HG02885 (cell line): Measurements from ENCODE around the gene HSPB1.
"Not testable (repeated sequence)": the region's sequence is repeated elsewhere in the genome, so short reads cannot be mapped to it uniquely, and the experiment has no call there.

Source experiments
- ATAC-seq: cut with Tn5 transposase; IDR thresholded peaks from one replicate; pipeline ENCODE4 v1.9.1; 2021; ENCODE audit warnings: mild to moderate bottlenecking; ENCODE audit not compliant: unreplicated experiment, poor library complexity

The HSPB1 gene

DNA sequence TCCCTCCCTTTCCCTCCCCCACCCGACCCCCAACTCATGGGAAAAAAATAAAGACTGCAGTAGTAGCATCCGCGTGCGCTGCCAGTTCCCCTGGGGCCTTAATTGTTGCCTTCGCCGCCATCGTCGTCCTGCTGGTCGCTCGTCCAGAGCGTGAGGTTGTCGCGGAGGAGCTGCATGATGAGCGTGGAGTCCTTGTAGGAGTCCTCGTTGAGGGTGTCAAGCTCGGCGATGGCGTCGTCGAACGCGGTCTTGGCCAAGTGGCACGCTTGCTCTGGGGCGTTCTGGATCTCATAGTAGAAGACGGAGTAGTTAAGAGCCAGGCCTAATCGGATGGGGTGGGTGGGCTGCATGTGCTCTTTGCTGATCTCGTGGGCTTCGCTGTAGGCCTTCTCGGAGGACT is 27.0 kb downstream of the HSPB1 start:
- ATAC-seq: no peak

DNA sequence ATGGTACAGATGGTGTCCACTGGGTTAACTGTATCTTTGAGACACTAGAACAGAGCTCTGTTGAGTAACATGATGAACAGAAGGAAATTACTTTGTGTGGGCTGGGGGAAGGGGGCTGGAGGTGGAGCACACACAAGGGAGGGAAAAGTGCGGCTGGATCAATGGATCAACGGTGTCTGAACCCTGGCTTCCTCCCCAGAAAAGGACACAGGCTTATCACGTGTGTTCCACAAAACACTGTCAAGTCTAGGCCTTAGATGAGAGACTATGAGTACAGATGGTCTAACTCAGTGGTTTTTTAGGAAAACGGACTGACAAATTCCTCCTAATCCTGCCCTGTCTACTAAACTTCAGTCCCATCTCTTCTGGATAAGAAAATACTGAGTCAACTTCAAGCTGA is 27.8 kb downstream of the HSPB1 start:
- ATAC-seq: no peak

DNA sequence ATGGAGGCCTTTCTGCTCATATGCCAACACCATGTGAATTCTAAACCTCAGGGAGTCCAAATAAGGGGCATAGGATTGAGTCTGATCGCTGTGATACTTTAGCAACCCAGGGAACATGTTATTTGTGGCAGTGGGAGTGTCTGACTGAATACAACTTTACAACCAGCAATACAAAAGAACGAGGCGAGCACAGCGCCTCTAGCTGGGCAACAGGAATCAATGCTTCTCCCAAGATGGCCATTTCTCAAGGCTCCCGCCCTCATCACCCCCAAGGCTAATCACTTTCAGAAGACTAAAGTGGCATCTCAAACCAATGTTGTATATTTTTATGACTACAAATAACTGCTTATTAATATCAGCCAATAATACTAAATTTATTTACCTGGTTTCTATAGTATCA is 28.2 kb downstream of the HSPB1 start:
- ATAC-seq: no peak

DNA sequence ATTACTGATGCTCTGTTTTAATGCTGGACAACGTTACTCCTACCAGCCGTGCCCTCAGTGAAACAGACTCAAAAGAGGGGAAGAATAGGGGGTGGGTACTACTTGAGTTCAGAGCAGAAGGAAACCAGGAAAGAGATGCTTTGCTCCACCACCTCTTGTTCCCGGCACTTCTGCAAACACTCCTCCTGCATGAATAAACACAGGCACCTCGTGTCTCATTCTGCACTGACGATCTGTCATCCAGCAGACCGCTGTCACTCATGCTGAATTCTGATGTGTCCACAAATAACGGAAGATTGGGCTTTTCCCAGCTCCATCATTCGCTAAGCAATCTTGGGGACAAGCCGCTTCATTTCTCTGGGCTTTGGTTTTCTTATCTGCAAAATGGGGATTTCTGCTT is 29.6 kb downstream of the HSPB1 start:
- ATAC-seq: no peak

DNA sequence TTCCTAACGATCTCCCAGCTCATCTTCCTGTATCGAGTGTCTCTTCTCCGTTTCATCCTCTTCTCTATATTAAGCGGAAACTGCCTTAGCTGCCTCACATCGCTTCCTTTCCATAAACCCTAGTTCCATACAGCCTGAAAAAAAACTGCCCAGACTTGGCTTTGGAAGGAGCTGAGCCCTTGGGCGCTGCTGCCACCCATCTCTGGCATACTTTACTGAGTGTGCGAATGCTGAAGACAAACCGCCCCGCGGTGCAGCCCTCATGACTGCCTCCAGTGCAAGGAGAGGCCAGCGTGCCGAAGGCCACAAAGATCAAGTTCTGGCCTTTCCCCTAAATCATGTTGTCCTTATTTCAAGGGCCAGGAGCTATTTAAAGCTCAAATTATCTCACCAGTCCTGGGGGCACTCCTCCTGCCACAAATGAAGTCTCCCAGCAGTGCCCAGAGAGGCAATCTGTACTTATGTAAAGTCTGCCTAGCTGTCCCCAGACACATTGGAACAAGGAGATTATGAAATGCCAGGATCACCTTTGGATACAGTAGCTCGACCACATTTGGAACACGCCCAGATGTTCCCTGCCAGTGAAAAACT is 31.1 kb downstream of the HSPB1 start:
- ATAC-seq: no peak

DNA sequence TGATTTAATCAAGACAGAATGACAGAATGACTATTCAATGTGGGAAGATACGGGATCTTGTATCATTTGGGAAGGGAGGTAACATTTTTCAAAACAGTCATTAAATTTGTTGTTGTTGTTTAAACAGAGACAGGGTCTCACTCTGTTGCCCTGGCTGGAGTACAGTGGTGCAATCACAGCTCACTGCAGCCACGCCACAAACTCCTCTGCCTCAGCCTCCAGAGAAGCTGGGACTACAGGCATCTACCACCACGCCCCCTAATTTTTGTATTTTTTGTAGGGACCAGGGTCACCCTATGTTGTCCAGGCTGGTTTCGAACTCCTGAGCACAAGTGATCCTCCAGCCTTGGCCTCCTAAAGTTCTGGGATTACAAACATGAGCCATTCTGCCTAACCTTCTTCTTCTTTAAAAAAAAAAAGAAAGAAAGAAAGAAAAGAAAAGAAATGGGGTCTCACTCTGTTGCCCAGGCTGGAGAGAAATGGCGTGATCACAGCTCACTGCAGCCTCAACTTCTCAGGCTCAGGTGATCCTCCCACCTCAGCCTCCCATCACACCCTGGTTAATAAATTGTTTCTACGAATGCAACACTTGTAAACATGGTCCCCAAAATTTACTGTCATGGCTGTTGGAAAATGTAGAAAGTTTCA is 32.0 kb downstream of the HSPB1 start:
- no peak for ATAC-seq

DNA sequence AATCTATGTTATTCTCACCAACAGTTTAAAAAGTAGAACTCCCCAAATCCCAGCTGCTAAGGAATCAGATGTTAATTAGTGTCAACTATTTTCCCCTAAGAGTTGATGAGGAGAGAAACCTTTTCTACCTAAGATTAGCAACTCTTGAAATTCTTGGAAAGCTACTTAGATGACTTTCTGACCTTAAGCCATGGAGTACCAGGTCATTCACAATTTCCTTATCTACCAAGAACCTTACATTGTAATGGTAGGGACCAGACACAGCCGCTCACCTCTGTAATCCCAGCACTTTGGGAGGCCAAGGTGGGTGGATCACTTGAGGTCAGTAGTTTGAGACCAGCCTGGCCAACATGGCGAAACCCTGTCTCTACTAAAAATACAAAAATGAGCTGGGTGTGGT is 32.9 kb downstream of the HSPB1 start:
- ATAC-seq: not testable (repeated sequence)

DNA sequence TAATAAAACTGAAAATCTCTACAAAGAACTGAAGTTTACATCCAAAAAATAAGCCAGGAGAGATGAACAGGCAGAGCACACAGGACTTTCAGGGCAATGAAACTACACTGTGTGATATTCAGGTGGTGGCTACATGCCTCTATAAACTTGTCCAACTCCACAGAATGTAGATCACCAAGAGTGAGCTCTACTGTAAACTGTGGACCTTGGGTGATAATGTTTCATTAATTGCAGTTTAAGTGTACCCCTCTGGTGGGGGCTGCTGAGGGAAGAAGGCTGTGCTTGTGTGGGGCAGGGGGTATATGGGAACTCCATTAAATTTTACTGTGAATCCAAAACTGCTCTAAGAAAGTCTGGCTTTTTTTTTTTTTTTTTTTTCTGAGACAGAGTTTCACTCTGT is 33.6 kb downstream of the HSPB1 start:
- ATAC-seq: no peak

DNA sequence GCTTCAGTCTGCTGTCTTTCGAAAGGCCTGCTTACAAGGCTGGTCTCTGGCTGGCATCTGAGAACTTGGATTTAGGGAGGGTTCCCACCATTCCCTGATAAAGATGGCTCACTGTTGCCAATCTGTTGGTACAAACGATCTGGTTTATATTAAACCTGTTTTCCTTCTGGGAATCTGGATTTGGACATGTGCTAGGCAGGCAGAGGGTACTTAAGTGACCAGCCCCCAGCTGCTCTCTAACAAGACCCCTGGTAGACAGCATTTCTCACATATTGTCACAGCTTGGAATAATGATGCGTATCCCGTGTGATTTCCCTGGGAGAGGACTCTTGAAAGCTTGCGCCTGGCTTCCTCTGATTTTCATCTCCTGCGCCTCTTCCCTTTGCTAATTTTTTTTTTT is 34.7 kb downstream of the HSPB1 start:
- ATAC-seq: no peak

DNA sequence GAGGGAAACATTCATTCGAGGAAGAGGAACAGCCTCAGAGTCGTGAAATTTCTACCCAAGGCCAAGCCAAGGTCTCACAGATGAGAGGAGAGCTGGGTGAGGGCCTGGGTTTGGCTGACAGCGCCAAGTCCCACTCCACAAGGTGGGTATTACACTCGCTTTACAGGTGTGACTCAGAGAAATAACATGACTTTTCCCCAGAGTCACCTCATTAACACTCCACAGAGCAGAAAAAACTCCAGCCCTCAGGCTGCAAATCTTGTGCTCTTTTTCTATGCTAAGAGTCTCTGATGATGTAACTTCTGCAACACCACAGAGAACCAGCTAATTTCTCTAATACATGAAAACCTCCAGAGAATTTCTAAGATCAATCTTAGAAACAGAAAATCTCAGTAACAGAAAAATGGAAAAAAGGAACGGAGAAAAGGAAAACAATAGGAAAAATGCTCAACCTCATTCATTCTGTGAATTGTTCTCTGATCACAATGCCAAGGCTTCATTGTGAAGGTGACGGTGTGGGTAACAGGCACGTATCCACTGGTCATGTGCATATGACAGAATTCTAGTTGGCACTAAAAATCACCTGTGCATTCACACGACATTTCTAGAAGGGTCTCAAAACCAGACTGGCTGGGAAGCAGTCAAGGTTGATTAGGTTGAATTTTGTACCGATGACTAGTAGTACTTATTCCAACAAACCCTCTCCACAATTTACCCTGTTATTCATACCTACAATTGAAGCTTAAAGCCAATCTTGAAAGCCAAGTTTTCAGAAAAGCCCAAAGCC is 36.0 kb downstream of the HSPB1 start:
- ATAC-seq: no peak

DNA sequence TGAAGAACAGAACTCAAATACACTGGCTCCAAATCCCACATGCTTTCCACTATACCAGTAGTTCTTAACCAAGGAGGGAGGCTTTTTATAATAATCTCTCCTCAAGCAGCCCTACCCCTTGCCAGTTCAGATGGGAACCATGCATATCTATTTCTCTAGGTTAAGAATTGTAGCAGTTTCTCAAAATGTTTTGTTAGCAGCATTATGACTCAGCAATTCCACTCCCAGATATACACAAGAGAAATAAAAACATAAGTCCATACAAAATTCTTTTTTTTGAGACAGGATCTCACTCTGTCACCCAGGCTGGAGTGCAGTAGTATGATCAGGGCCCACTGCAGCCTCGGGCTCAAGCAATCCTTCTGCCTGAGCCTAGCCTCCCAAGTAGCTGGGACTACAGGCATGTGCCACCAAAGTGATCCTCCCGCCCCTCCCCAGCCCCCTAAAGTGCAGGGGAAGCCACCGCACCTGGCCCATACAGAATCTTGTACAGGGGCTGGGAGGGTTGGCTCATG is 38.2 kb downstream of the HSPB1 start:
- no peak for ATAC-seq

DNA sequence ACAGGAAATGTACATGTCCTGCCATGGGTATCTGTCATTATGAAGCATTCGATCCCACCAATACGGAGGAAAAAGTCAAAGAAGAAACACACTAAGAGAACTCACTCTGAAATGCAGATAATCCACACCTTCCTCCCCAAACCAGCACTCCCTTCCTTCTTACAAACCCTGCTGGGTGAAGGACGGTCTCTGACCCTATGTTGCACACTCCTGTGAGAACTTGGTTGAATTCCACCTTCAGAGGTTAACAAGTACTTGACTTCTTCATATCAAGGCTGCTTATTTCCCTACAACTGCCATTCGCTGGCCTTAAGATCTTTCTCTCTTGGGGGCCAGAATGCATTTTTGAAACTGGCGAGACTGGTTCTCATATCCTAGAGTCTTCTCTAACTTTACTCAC is 39.7 kb downstream of the HSPB1 start:
- no peak for ATAC-seq

DNA sequence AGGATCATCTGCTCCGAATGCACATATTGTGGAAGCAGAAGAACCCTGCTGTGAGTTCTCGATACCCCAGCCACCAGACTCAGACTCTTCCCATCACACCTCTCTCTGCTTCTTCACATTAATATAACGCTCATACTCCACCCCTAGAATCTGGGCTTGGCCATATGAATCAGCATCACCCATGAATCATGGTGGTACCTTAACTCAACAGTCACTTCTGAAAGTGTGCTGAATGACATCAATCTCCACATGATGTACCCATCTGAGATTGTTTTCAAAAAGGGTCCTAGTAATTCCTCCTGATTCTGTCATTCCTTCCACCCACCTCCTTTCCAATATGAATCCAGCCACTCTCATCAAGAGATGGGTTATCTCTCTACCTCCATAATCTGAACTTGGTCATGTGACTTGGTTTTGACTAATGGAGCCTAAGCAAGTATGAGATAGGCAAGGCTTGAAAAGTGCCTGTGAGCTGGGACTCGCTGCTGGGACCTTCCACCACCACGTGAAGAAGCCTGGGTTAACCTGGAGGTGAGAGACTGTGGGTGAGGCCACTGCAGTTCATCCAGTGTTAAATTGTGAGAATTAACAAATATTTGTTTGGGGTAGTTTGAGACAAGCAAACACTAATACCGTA is 40.9 kb downstream of the HSPB1 start:
- ATAC-seq: no peak

DNA sequence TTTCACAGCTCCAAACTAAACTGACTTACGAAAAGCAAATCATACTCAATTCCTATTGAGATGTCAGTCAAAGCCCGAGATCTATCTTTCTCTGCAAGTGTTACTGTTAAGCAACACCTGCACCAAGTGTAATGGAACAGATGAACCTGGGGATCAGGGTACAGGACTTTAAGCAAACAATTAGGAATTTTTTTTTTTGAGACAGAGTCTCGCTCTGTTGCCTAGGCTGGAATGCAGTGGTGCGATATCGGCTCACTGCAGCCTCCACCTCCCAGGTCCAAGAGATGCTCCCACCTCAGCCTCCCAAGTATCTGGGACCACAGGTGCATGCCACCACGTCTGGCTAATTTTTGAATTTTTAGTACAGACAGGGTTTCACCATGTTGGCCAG is 41.5 kb downstream of the HSPB1 start:
- ATAC-seq: no peak

DNA sequence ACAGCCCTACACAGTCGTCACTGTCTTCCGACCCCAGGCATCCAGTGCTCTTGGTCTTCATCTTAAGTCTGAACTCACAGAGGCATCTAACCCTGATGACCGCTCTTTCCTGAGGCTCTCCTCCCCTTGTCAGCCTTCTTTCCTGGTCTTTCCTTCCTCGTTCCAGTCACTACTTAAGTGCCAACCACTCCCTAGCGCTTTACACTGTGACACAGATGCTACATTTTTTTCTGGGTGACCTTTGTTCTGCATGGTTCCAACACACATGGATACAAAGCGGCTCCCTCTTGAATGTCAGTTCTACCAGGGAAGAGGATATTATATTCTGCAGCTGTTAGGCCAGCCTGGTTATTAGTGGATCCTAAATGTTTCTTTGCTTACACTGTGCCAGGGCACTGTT is 43.6 kb downstream of the HSPB1 start:
- no peak for ATAC-seq

DNA sequence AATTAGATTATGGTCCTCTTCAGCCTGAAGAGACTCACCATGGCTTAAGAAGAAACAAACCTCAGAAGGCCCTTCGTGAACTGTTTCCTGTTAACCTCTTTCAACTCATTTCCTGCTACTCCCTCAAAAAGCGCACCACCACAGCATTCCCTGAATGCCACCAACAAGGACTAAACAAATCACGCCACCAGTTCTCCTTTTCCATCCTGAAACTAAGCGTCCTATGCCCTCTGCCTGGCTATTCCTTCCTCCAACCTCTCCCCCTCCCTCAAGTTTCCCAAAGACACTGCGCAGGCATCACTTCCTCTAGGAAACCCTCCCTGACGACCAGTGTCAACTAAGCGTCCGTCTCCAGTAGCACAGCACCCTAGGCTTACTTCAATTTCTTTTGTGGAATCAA is 44.3 kb downstream of the HSPB1 start:
- no peak for ATAC-seq

DNA sequence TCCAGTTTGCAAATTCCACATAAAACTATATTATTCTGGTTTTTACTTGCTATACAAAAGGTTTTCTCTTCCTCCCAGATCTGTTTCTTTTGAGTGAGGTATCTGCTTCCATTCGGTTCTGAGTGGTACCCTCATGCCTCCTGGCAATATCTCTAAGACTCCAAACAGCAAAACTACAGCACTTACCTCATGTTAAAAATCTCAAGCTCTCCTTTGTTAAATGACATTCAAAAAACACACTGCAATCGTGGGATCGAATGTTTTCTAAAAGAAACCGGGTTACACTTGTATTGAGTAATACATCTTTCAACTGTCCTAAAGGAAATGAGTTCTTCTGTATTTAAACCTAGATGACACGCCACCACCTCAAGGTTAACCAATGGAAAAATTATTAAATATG is 45.2 kb downstream of the HSPB1 start:
- ATAC-seq: no peak

DNA sequence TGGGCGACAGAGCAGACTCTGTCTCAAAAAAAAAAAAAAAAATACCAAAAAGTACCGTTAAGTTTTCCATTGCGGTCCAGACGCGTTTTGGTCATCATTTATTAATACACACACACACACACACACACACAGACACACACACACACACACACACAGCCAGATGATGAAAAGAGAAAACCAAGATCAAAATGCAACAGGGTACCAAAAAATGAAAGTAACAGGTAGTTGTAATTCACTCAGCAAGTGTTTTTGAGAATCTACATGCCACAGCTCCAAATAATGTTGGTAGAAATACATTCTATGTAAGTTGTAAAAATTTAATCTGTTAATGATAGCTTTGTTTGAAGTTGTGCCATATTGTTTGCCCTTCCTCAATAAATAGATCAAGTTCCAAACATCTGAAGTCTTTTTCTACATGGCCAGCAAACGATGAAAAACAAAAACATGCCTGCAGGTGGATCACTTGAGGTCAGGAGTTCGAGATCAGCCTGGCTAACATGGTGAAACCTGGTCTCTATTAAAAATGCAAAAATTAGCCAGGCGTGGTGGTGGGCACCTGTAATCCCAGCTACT is 46.9 kb downstream of the HSPB1 start:
- no peak for ATAC-seq

DNA sequence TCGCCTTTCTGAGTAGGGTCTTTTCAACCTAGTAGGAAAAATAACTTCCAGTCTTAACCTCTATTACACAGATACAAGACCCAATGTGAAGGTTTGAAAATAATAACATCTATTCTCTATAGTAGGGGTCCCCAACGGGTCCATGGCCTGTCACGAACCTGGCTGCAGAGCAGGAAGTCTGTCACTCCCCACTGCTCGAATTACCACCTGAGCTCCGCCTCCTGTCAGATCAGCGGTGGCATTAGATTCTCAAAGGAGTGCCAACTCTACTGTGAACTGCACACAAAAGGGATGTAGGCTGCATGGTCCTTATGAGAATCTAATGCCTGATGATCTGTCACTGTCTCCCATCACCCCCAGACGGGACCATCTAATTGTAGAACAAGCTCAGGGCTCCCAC is 48.9 kb downstream of the HSPB1 start:
- no peak for ATAC-seq

DNA sequence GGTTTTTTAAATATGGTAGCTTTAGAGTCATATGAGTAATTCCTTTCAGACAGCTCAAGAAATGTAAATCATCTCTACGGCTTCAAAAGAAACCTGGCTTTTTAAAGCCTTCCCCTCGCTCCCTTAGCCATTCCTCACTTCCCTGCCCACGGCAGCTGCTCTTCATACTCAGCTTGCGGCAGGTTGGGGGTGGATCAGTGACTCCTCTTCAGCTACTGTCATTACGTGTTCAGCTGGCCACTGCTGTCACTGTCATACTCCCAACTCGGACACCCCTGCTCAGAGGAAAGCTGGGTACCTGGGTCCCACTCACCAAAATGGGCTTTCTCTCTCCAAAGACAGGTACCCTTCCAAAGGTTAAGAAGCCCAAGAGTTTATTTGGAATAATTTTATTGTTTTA is 49.7 kb downstream of the HSPB1 start:
- ATAC-seq: no peak

DNA sequence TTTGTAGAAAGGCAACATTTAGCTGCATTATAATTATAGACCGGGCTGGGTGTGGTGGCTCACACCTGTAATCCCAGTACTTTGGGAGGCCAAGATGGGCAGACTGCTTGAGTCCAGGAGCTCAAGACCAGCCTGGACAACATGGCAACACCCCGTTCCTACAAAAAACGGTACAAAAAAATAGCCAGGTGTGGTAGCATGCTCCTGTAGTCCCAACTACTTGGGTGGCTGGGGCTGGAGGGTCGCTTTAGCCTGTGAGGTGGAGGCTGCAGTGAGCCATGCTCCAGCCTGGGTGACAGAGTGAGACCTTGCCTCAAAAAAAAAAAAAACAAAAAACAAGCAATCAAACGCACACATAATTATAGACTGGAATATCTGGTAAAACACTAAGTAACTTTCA is 51.3 kb downstream of the HSPB1 start:
- no peak for ATAC-seq
